Breast epithelium (tissue), 4 donors: Measurements from ENCODE around the gene ANTXR1. TPM values are rescaled to one million over a fixed set of nuclear protein-coding genes. Genes with fewer than 3 reads are reported as not detected.

ENCODE experiments used
- DNase-seq, 2 donors: peaks; one replicate each; pipeline ENCODE4 v3.0.0-alpha.2; 2019; ENCODE audit warnings: low spot score in 2 of 2
- H3K27ac ChIP-seq, 2 donors: fragments of 200-600 bp; sonication (generic) in 1 of 2; one replicate each; pipeline ENCODE4 v1.5.1; 2016 to 2019; ENCODE audit warnings: mild to moderate bottlenecking in 1 of 2
- H3K27me3 ChIP-seq, 2 donors: fragments of 200-600 bp; sonication (generic) in 1 of 2; one replicate each; pipeline versions ENCODE4 v1.5.1 to v1.6.0; 2017 to 2019; ENCODE audit warnings: control low read depth in 1 of 2, mild to moderate bottlenecking in 1 of 2
- H3K36me3 ChIP-seq: fragments of 200-600 bp; one replicate; pipeline ENCODE4 v1.5.1; 2019
- H3K4me1 ChIP-seq, 2 donors: fragments of 200-600 bp; sonication (generic); one replicate each; pipeline ENCODE4 v1.5.1; 2016 to 2019; ENCODE audit warnings: control low read depth in 1 of 2
- H3K4me3 ChIP-seq, 3 donors: fragments of 200-600 bp; sonication (generic); 1 replicate in 2 of 3; 2 replicates in 1 of 3; pipeline ENCODE4 v1.5.1; 2016 to 2019; ENCODE audit warnings: mild to moderate bottlenecking in 3 of 3, moderate library complexity in 2 of 3
- H3K9me3 ChIP-seq, 2 donors: fragments of 200-600 bp; sonication (generic) in 1 of 2; one replicate each; pipeline ENCODE4 v1.5.1; 2016 to 2019; ENCODE audit warnings: control low read depth in 1 of 2
- CTCF ChIP-seq, 3 donors: fragments of 450-650 bp; IDR thresholded peaks; one replicate each; pipeline ENCODE4 v1.5.1; 2016 to 2017; ENCODE audit warnings: antibody characterized with exemption in 3 of 3, mild to moderate bottlenecking in 3 of 3, moderate library complexity in 3 of 3
- POLR2A ChIP-seq: fragments of 450-650 bp; IDR thresholded peaks from one replicate; pipeline ENCODE4 v1.6.1; 2016; ENCODE audit warnings: antibody characterized with exemption, mild to moderate bottlenecking, moderate library complexity
- POLR2AphosphoS5 ChIP-seq, 3 donors: sonication (generic); formaldehyde crosslinking; IDR thresholded peaks; one replicate each; pipeline ENCODE4 v1.6.1; 2017; ENCODE audit warnings: antibody characterized with exemption in 3 of 3
- intact Hi-C: fragments of 100-400 bp; cut with DNase I; formaldehyde crosslinking; loops from one replicate; pipeline ENCODE4 v1.15.1; 2023; ENCODE audit warnings: low total_unique reads
- total RNA-seq, 3 donors: library from RNA; depleted of rRNA; stranded (reverse); fragments of >200 nt; gene quantifications; one replicate each; pipeline ENCODE4 v1.1.0, GENCODE V29; 2016

The ANTXR1 gene
- total RNA-seq, 3 donors from 2014 or later, result 52.7 to 72.8 (median 68.8) TPM

- Histone ChIP-seq H3K36me3 (no peaks in the 10 kb centered on the region), H3K9me3 (no peaks in the 10 kb centered on the region), H3K4me3 (no peak overlapping the region), H3K27ac (no peak overlapping the region), H3K4me1 (peaks cover 7 to 27% of the 10 kb centered on the region in 2 donors), H3K27me3 (no peaks in the 10 kb centered on the region)
- TF ChIP-seq POLR2AphosphoS5 (IDR thresholded peaks at IDR 0.05) (no peak), POLR2A (no peak), CTCF (IDR thresholded peaks at IDR 0.05) (no peak)
- intact Hi-C loops, result no loop called here
- no peak for DNase-seq
These were observed 154.0 kb downstream of the ANTXR1 start for GRCh38 chr2:69166812-69167468.

GRCh38 chr2:69167469-69167822 lies 154.5 kb downstream of the ANTXR1 start:
- TF ChIP-seq POLR2A (no peak), POLR2AphosphoS5 (IDR thresholded peaks at IDR 0.05) (no peak), CTCF (IDR thresholded peaks at IDR 0.05) (no peak)
- no peak for DNase-seq
- Histone ChIP-seq H3K27me3 (no peaks in the 10 kb centered on the region), H3K27ac (no peak overlapping the region), H3K4me1 (peaks cover 7 to 21% of the 10 kb centered on the region in 2 donors), H3K4me3 (no peak overlapping the region), H3K9me3 (no peaks in the 10 kb centered on the region), H3K36me3 (no peaks in the 10 kb centered on the region)
- intact Hi-C loops, result no loop called here

- TF ChIP-seq CTCF (IDR thresholded peaks at IDR 0.05) (no peak), POLR2A (no peak), POLR2AphosphoS5 (IDR thresholded peaks at IDR 0.05) (no peak)
- peaks cover 7 to 15% of the 10 kb centered on the region in 2 donors for H3K4me1 ChIP-seq
- H3K27me3 ChIP-seq, result no peaks in the 10 kb centered on the region
- no peaks in the 10 kb centered on the region for H3K36me3 ChIP-seq
- DNase-seq, result no peak
- intact Hi-C loops, result no loop called here
- no peaks in the 10 kb centered on the region for H3K9me3 ChIP-seq
- peak overlapping the region in 1 of 2 donors; percentile 48 for H3K27ac ChIP-seq
- no peak overlapping the region for H3K4me3 ChIP-seq
These were observed 155.3 kb downstream of the ANTXR1 start for GRCh38 chr2:69168144-69168813.

- no peak for DNase-seq
- no peak for TF ChIP-seq POLR2A
- TF ChIP-seq CTCF (IDR thresholded peaks at IDR 0.05), result no peak
- no peak for TF ChIP-seq POLR2AphosphoS5 (IDR thresholded peaks at IDR 0.05)
- H3K27me3 ChIP-seq, result no peaks in the 10 kb centered on the region
- no peaks in the 10 kb centered on the region for H3K36me3 ChIP-seq
- no peaks in the 10 kb centered on the region for H3K9me3 ChIP-seq
- H3K4me1 ChIP-seq, result peaks cover 7% of the 10 kb centered on the region in 2 donors
- peak overlapping the region in 1 of 2 donors; percentile 55 for H3K27ac ChIP-seq
- intact Hi-C loops, result no loop called here
- no peak overlapping the region for H3K4me3 ChIP-seq
These were observed 156.1 kb downstream of the ANTXR1 start for GRCh38 chr2:69168950-69169654.
